ENCODE data around the gene NUDT6.

Gene NUDT6

GRCh38 chr4:122863639-122864038, 58.8 kb downstream of the NUDT6 start:
- WGBS: no CpG with 5 or more reads among the region's 1 CpG
- Histone ChIP-seq H2AK5ac (ENCODE audit: low read length, severe bottlenecking) (no peak overlapping the region), H3K18ac (ENCODE audit: low read depth in 1 of 2, low read length in 2 of 2) (no peak overlapping the region), H3K9ac (ENCODE audit: low read length) (no peak overlapping the region), H3K36me3 (ENCODE audit: control insufficient read depth in 1 of 2, insufficient read depth in 2 of 2, low read depth in 1 of 2, low read length in 2 of 2) (peaks cover 2 to 8% of the 10 kb centered on the region in 2 experiments), H3K23ac (ENCODE audit: low read length in 2 of 2) (no peak overlapping the region), H3K4me3 (ENCODE audit: insufficient read depth in 1 of 2, low read depth in 1 of 2, low read length in 2 of 2) (no peak overlapping the region), H4K8ac (ENCODE audit: low read length) (no peak overlapping the region), H2BK5ac (ENCODE audit: low read depth, low read length, poor library complexity, severe bottlenecking) (no peak overlapping the region), H2BK12ac (ENCODE audit: low read length in 2 of 2) (no peak overlapping the region), H3K4me2 (ENCODE audit: low read length, poor library complexity, severe bottlenecking) (no peak overlapping the region), H3K4me1 (ENCODE audit: control insufficient read depth, insufficient read depth, low read depth, low read length) (peaks cover 2% of the 10 kb centered on the region), H3K27ac (ENCODE audit: low read length, poor library complexity, severe bottlenecking) (no peak overlapping the region), H3K14ac (ENCODE audit: low read length in 2 of 2) (no peak overlapping the region), H3K27me3 (ENCODE audit: control insufficient read depth in 1 of 2, insufficient read depth in 1 of 2, low read length in 2 of 2) (no peaks in the 10 kb centered on the region), H2BK120ac (ENCODE audit: low read depth, low read length) (no peak overlapping the region), H2BK15ac (ENCODE audit: low read depth, poor library complexity, severe bottlenecking) (no peak overlapping the region), H3K9me3 (ENCODE audit: control insufficient read depth, low read length) (no peaks in the 10 kb centered on the region), H3K4ac (ENCODE audit: low read depth in 1 of 2, low read length in 2 of 2) (no peak overlapping the region), H4K91ac (ENCODE audit: low read length) (no peak overlapping the region), H2AFZ (ENCODE audit: low read depth, low read length) (no peak overlapping the region), H3K79me1 (replicated peaks; ENCODE audit: low read length, poor library complexity, severe bottlenecking) (peaks cover 3% of the 10 kb centered on the region)
- DNase-seq: no peak

GRCh38 chr4:122861172-122861943, 61.0 kb downstream of the NUDT6 start:
- H3K23ac ChIP-seq (ENCODE audit: low read length in 2 of 2): no peak overlapping the region
- H3K9me3 ChIP-seq (ENCODE audit: control insufficient read depth, low read length): no peaks in the 10 kb centered on the region
- H3K18ac ChIP-seq (ENCODE audit: low read depth in 1 of 2, low read length in 2 of 2): no peak overlapping the region
- H2AK5ac ChIP-seq (ENCODE audit: low read length, severe bottlenecking): no peak overlapping the region
- H3K4me2 ChIP-seq (ENCODE audit: low read length, poor library complexity, severe bottlenecking): no peak overlapping the region
- H2BK5ac ChIP-seq (ENCODE audit: low read depth, low read length, poor library complexity, severe bottlenecking): no peak overlapping the region
- 99% methylated on average over 2 of the region's 2 CpGs for WGBS
- no peak overlapping the region for H4K8ac ChIP-seq (ENCODE audit: low read length)
- peaks cover 2 to 3% of the 10 kb centered on the region in 2 experiments for H3K36me3 ChIP-seq (ENCODE audit: control insufficient read depth in 1 of 2, insufficient read depth in 2 of 2, low read depth in 1 of 2, low read length in 2 of 2)
- H2BK12ac ChIP-seq (ENCODE audit: low read length in 2 of 2): no peak overlapping the region
- H4K91ac ChIP-seq (ENCODE audit: low read length): no peak overlapping the region
- peaks cover 3% of the 10 kb centered on the region for H3K4me1 ChIP-seq (ENCODE audit: control insufficient read depth, insufficient read depth, low read depth, low read length)
- H3K27ac ChIP-seq (ENCODE audit: low read length, poor library complexity, severe bottlenecking): no peak overlapping the region
- no peak overlapping the region for H2AFZ ChIP-seq (ENCODE audit: low read depth, low read length)
- H3K14ac ChIP-seq (ENCODE audit: low read length in 2 of 2): no peak overlapping the region
- DNase-seq: no peak
- peaks cover 3% of the 10 kb centered on the region for H3K79me1 ChIP-seq (replicated peaks; ENCODE audit: low read length, poor library complexity, severe bottlenecking)
- H3K27me3 ChIP-seq (ENCODE audit: control insufficient read depth in 1 of 2, insufficient read depth in 1 of 2, low read length in 2 of 2): no peaks in the 10 kb centered on the region
- H3K4ac ChIP-seq (ENCODE audit: low read depth in 1 of 2, low read length in 2 of 2): no peak overlapping the region
- no peak overlapping the region for H2BK120ac ChIP-seq (ENCODE audit: low read depth, low read length)
- H2BK15ac ChIP-seq (ENCODE audit: low read depth, poor library complexity, severe bottlenecking): no peak overlapping the region
- H3K4me3 ChIP-seq (ENCODE audit: insufficient read depth in 1 of 2, low read depth in 1 of 2, low read length in 2 of 2): no peak overlapping the region
- H3K9ac ChIP-seq (ENCODE audit: low read length): no peak overlapping the region

GRCh38 chr4:122858705-122859104, 63.7 kb downstream of the NUDT6 start:
- H2BK12ac ChIP-seq (ENCODE audit: low read length in 2 of 2): no peak overlapping the region
- peaks cover 5% of the 10 kb centered on the region for H3K4me1 ChIP-seq (ENCODE audit: control insufficient read depth, insufficient read depth, low read depth, low read length)
- no peak overlapping the region for H3K4ac ChIP-seq (ENCODE audit: low read depth in 1 of 2, low read length in 2 of 2)
- H3K18ac ChIP-seq (ENCODE audit: low read depth in 1 of 2, low read length in 2 of 2): no peak overlapping the region
- H4K8ac ChIP-seq (ENCODE audit: low read length): peak overlapping the region; percentile 35
- no peak overlapping the region for H3K9ac ChIP-seq (ENCODE audit: low read length)
- DNase-seq: no peak
- no peaks in the 10 kb centered on the region for H3K9me3 ChIP-seq (ENCODE audit: control insufficient read depth, low read length)
- H4K91ac ChIP-seq (ENCODE audit: low read length): no peak overlapping the region
- peaks cover 0 to 2% of the 10 kb centered on the region in 2 experiments for H3K36me3 ChIP-seq (ENCODE audit: control insufficient read depth in 1 of 2, insufficient read depth in 2 of 2, low read depth in 1 of 2, low read length in 2 of 2)
- no peak overlapping the region for H2AFZ ChIP-seq (ENCODE audit: low read depth, low read length)
- H3K23ac ChIP-seq (ENCODE audit: low read length in 2 of 2): no peak overlapping the region
- H3K27me3 ChIP-seq (ENCODE audit: control insufficient read depth in 1 of 2, insufficient read depth in 1 of 2, low read length in 2 of 2): no peaks in the 10 kb centered on the region
- H2BK5ac ChIP-seq (ENCODE audit: low read depth, low read length, poor library complexity, severe bottlenecking): no peak overlapping the region
- H3K14ac ChIP-seq (ENCODE audit: low read length in 2 of 2): no peak overlapping the region
- no peak overlapping the region for H3K4me3 ChIP-seq (ENCODE audit: insufficient read depth in 1 of 2, low read depth in 1 of 2, low read length in 2 of 2)
- no peak overlapping the region for H3K27ac ChIP-seq (ENCODE audit: low read length, poor library complexity, severe bottlenecking)
- 73% methylated on average over 1 of the region's 2 CpGs for WGBS
- no peak overlapping the region for H2BK15ac ChIP-seq (ENCODE audit: low read depth, poor library complexity, severe bottlenecking)
- H3K4me2 ChIP-seq (ENCODE audit: low read length, poor library complexity, severe bottlenecking): no peak overlapping the region
- no peaks in the 10 kb centered on the region for H3K79me1 ChIP-seq (replicated peaks; ENCODE audit: low read length, poor library complexity, severe bottlenecking)
- no peak overlapping the region for H2BK120ac ChIP-seq (ENCODE audit: low read depth, low read length)
- no peak overlapping the region for H2AK5ac ChIP-seq (ENCODE audit: low read length, severe bottlenecking)

- Histone ChIP-seq H3K23ac (ENCODE audit: low read length in 2 of 2) (no peak overlapping the region), H2BK5ac (ENCODE audit: low read depth, low read length, poor library complexity, severe bottlenecking) (no peak overlapping the region), H4K8ac (ENCODE audit: low read length) (no peak overlapping the region), H2BK12ac (ENCODE audit: low read length in 2 of 2) (no peak overlapping the region), H3K4me2 (ENCODE audit: low read length, poor library complexity, severe bottlenecking) (no peak overlapping the region), H3K9me3 (ENCODE audit: control insufficient read depth, low read length) (no peaks in the 10 kb centered on the region), H4K91ac (ENCODE audit: low read length) (no peak overlapping the region), H3K79me1 (replicated peaks; ENCODE audit: low read length, poor library complexity, severe bottlenecking) (no peaks in the 10 kb centered on the region), H3K36me3 (ENCODE audit: control insufficient read depth in 1 of 2, insufficient read depth in 2 of 2, low read depth in 1 of 2, low read length in 2 of 2) (peaks cover 0 to 2% of the 10 kb centered on the region in 2 experiments), H2BK15ac (ENCODE audit: low read depth, poor library complexity, severe bottlenecking) (no peak overlapping the region), H3K9ac (ENCODE audit: low read length) (no peak overlapping the region), H3K4me3 (ENCODE audit: insufficient read depth in 1 of 2, low read depth in 1 of 2, low read length in 2 of 2) (no peak overlapping the region), H3K4ac (ENCODE audit: low read depth in 1 of 2, low read length in 2 of 2) (no peak overlapping the region), H3K27me3 (ENCODE audit: control insufficient read depth in 1 of 2, insufficient read depth in 1 of 2, low read length in 2 of 2) (no peaks in the 10 kb centered on the region), H3K18ac (ENCODE audit: low read depth in 1 of 2, low read length in 2 of 2) (no peak overlapping the region), H3K27ac (ENCODE audit: low read length, poor library complexity, severe bottlenecking) (no peak overlapping the region), H2AFZ (ENCODE audit: low read depth, low read length) (no peak overlapping the region), H2BK120ac (ENCODE audit: low read depth, low read length) (no peak overlapping the region), H3K4me1 (ENCODE audit: control insufficient read depth, insufficient read depth, low read depth, low read length) (peaks cover 7% of the 10 kb centered on the region), H3K14ac (ENCODE audit: low read length in 2 of 2) (no peak overlapping the region), H2AK5ac (ENCODE audit: low read length, severe bottlenecking) (no peak overlapping the region)
- 100% methylated on average over 1 of the region's 2 CpGs for WGBS
- DNase-seq: no peak
These were observed 65.2 kb downstream of the NUDT6 start for GRCh38 chr4:122857160-122857559.
